Hepatocyte (in vitro differentiated cells): ENCODE measurements around the gene SHOC1.

ENCODE experiments used
- EZH2 ChIP-seq: fragments of 200-600 bp; sonication (generic); IDR thresholded peaks from 2 replicates; pipeline ENCODE4 v1.6.1; 2016; ENCODE audit warnings: antibody characterized with exemption, mild to moderate bottlenecking, borderline replicate concordance
- EZH2phosphoT487 ChIP-seq: fragments of 200-600 bp; sonication (generic); IDR thresholded peaks from one replicate; pipeline ENCODE4 v1.6.1; 2018; ENCODE audit warnings: antibody characterized with exemption, mild to moderate bottlenecking, low read depth, moderate library complexity; ENCODE audit not compliant: unreplicated experiment, severe bottlenecking
- TF ChIP-seq, protein P1 (sequence below): fragments of 200-600 bp; sonication (generic); IDR thresholded peaks from 2 replicates; pipeline ENCODE4 v1.5.1; 2016; ENCODE audit warnings: antibody characterized with exemption, mild to moderate bottlenecking; ENCODE audit not compliant: poor library complexity

DNA sequence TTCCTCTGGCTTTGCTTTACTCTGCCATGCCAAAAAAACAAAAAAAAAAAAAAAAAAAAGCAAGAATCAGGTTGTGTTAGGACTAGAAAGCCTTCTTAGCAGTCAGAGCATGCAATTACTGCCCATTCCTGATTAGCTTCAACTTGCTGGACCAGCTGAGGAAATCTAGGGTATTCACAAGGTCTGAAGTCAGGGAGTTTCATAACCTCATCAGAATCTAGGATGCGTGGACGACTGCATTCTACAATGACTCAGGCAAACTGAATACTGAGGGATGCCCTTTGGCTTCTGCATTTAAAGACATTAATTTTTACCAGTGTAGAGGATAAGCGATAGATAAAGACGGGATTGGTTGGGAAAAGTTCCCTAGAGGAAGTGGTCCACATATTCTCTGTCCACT is 39.2 kb upstream of the SHOC1 start:
- TF ChIP-seq, protein P1, sequence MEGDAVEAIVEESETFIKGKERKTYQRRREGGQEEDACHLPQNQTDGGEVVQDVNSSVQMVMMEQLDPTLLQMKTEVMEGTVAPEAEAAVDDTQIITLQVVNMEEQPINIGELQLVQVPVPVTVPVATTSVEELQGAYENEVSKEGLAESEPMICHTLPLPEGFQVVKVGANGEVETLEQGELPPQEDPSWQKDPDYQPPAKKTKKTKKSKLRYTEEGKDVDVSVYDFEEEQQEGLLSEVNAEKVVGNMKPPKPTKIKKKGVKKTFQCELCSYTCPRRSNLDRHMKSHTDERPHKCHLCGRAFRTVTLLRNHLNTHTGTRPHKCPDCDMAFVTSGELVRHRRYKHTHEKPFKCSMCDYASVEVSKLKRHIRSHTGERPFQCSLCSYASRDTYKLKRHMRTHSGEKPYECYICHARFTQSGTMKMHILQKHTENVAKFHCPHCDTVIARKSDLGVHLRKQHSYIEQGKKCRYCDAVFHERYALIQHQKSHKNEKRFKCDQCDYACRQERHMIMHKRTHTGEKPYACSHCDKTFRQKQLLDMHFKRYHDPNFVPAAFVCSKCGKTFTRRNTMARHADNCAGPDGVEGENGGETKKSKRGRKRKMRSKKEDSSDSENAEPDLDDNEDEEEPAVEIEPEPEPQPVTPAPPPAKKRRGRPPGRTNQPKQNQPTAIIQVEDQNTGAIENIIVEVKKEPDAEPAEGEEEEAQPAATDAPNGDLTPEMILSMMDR = no peak
- no peak for TF ChIP-seq EZH2
- no peak for TF ChIP-seq EZH2phosphoT487
